Fibroblast of lung (primary cell): Measurements from ENCODE around the gene CDC26. TPM values are rescaled to one million over a fixed set of nuclear protein-coding genes. Genes with fewer than 3 reads are reported as not detected.
"Not testable (repeated sequence)": the region's sequence is repeated elsewhere in the genome, so short reads cannot be mapped to it uniquely, and the experiment has no call there.

Experiments
- DNase-seq, 2 donors: peaks; one replicate each; pipeline versions ENCODE4 v3.0.0 to v3.0.0-alpha.2; 2010; ENCODE audit warnings: low read depth in 2 of 2
- H2AFZ ChIP-seq: 2 replicates; pipeline ENCODE4 v1.5.1; 2012; ENCODE audit warnings: low read length, control low read depth, inconsistent platforms
- H3K27ac ChIP-seq: 2 replicates; pipeline ENCODE4 v1.5.1; 2011; ENCODE audit warnings: low read length, control low read depth; ENCODE audit not compliant: insufficient read depth
- H3K27me3 ChIP-seq: 2 replicates; pipeline ENCODE4 v1.5.1; 2011; ENCODE audit warnings: mild to moderate bottlenecking, low read length; ENCODE audit not compliant: control insufficient read depth, insufficient read depth
- H3K36me3 ChIP-seq: 2 replicates; pipeline ENCODE4 v1.5.1; 2011; ENCODE audit warnings: low read length; ENCODE audit not compliant: control insufficient read depth, insufficient read depth
- H3K4me1 ChIP-seq: 2 replicates; pipeline ENCODE4 v1.5.1; 2011; ENCODE audit warnings: low read length; ENCODE audit not compliant: control insufficient read depth, insufficient read depth; ENCODE audit errors: extremely low read depth
- H3K4me2 ChIP-seq: 2 replicates; pipeline ENCODE4 v1.5.1; 2011; ENCODE audit warnings: low read length, control low read depth; ENCODE audit not compliant: insufficient read depth; ENCODE audit errors: extremely low read depth
- H3K4me3 ChIP-seq, 4 experiments: fragments of 200-600 bp in 1 of 4; sonication (generic) in 1 of 4; replicated peaks in 1 of 4; 2 replicates each; pipeline ENCODE4 v1.5.1; 2011 to 2016; ENCODE audit warnings: low read length in 4 of 4, low read depth in 3 of 4, mild to moderate bottlenecking in 3 of 4, control low read depth in 2 of 4, inconsistent platforms in 1 of 4, mixed read lengths in 1 of 4; ENCODE audit not compliant: insufficient read depth in 1 of 4; ENCODE audit errors: control extremely low read depth in 1 of 4
- H3K79me2 ChIP-seq: 2 replicates; pipeline ENCODE4 v1.5.1; 2012; ENCODE audit warnings: mild to moderate bottlenecking, low read length, inconsistent platforms; ENCODE audit not compliant: control insufficient read depth, insufficient read depth
- H3K9ac ChIP-seq: 2 replicates; pipeline ENCODE4 v1.5.1; 2011; ENCODE audit warnings: mild to moderate bottlenecking, low read length, control low read depth; ENCODE audit not compliant: insufficient read depth
- H3K9me3 ChIP-seq: 2 replicates; pipeline ENCODE4 v1.5.1; 2012; ENCODE audit warnings: low read depth, low read length; ENCODE audit not compliant: control insufficient read depth, insufficient read depth
- H4K20me1 ChIP-seq: 2 replicates; pipeline ENCODE4 v1.5.1; 2011; ENCODE audit warnings: low read length; ENCODE audit not compliant: control insufficient read depth, insufficient read depth; ENCODE audit errors: extremely low read depth
- CTCF ChIP-seq, 2 donors: IDR thresholded peaks in 1 of 2; conservative IDR thresholded peaks in 1 of 2; 1 replicate in 1 of 2; 2 replicates in 1 of 2; pipeline ENCODE4 v1.5.1; 2011 to 2012; ENCODE audit warnings: low read length in 2 of 2, control low read depth in 1 of 2, inconsistent platforms in 1 of 2, low read depth in 1 of 2, mild to moderate bottlenecking in 1 of 2
- EZH2 ChIP-seq: IDR thresholded peaks from 2 replicates; pipeline ENCODE4 v1.5.1; 2012; ENCODE audit warnings: low read length, control low read depth, mild to moderate bottlenecking; ENCODE audit errors: missing control alignments
- polyA plus RNA-seq, 2 donors: library from polyadenylated mRNA; depleted of rRNA in 1 of 2; stranded (reverse) in 1 of 2; unstranded in 1 of 2; fragments of >200 nt; gene quantifications; 2 replicates each; pipeline ENCODE4 v1.2.1, GENCODE V29; 2011 to 2012; ENCODE audit warnings: missing spikeins in 1 of 2
- total RNA-seq: library from RNA; depleted of rRNA; stranded (reverse); fragments of >200 nt; gene quantifications from 2 replicates; pipeline ENCODE4 v1.2.1, GENCODE V29; 2014

CDC26 gene
- total and polyA plus RNA-seq, 2 donors (not counting 1 experiment from before 2014, with no cell fraction given), result 33.9 to 63.2 TPM

- Histone ChIP-seq H3K4me1 (no peaks in the 10 kb centered on the region), H3K4me2 (no peak overlapping the region), H3K4me3 (no peak overlapping the region), H3K36me3 (peaks cover 9% of the 10 kb centered on the region), H3K9me3 (no peaks in the 10 kb centered on the region), H2AFZ (no peak overlapping the region), H3K27me3 (no peaks in the 10 kb centered on the region), H3K27ac (no peak overlapping the region), H3K79me2 (no peaks in the 10 kb centered on the region), H3K9ac (no peak overlapping the region), H4K20me1 (no peaks in the 10 kb centered on the region)
- TF ChIP-seq EZH2, result no peak
- no peak for TF ChIP-seq CTCF (conservative IDR thresholded peaks at IDR 0.05 in 1 of 2, IDR thresholded peaks at IDR 0.05 in 1 of 2; ENCODE audit: low read depth in 1 of 2, low read length in 2 of 2)
- no peak for DNase-seq
Observed at GRCh38 chr9:113255438-113255837, 19.9 kb downstream of the CDC26 start.

GRCh38 chr9:113254991-113255390 lies 20.4 kb downstream of the CDC26 start:
- DNase-seq, result no peak
- no peak overlapping the region for H3K4me2 ChIP-seq

GRCh38 chr9:113250807-113251206 lies 24.6 kb downstream of the CDC26 start:
- Histone ChIP-seq H3K4me2 (no peak overlapping the region), H3K36me3 (no peaks in the 10 kb centered on the region), H3K27me3 (no peaks in the 10 kb centered on the region), H2AFZ (no peak overlapping the region), H3K79me2 (no peaks in the 10 kb centered on the region), H4K20me1 (no peaks in the 10 kb centered on the region), H3K9ac (no peak overlapping the region), H3K27ac (no peak overlapping the region), H3K4me3 (no peak overlapping the region), H3K9me3 (no peaks in the 10 kb centered on the region), H3K4me1 (no peaks in the 10 kb centered on the region)
- TF ChIP-seq CTCF (conservative IDR thresholded peaks at IDR 0.05 in 1 of 2, IDR thresholded peaks at IDR 0.05 in 1 of 2; ENCODE audit: low read depth in 1 of 2, low read length in 2 of 2) (no peak), EZH2 (no peak)
- DNase-seq, result no peak

More at GRCh38 chr9:113254991-113255390, 20.4 kb downstream of the CDC26 start:
- no peak overlapping the region for H3K9ac ChIP-seq
- H3K36me3 ChIP-seq, result peaks cover 5% of the 10 kb centered on the region
- H2AFZ ChIP-seq, result no peak overlapping the region
- H3K27ac ChIP-seq, result no peak overlapping the region
- no peaks in the 10 kb centered on the region for H3K27me3 ChIP-seq
- no peaks in the 10 kb centered on the region for H3K79me2 ChIP-seq
- TF ChIP-seq CTCF (conservative IDR thresholded peaks at IDR 0.05 in 1 of 2, IDR thresholded peaks at IDR 0.05 in 1 of 2; ENCODE audit: low read depth in 1 of 2, low read length in 2 of 2) (no peak), EZH2 (no peak)
- H3K9me3 ChIP-seq, result no peaks in the 10 kb centered on the region
- H4K20me1 ChIP-seq, result no peaks in the 10 kb centered on the region
- H3K4me3 ChIP-seq, result no peak overlapping the region
- H3K4me1 ChIP-seq, result no peaks in the 10 kb centered on the region

GRCh38 chr9:113249661-113250060 lies 25.7 kb downstream of the CDC26 start:
- not testable (repeated sequence) for H3K9me3 ChIP-seq, H2AFZ ChIP-seq, H3K4me3 ChIP-seq, H4K20me1 ChIP-seq, H3K27ac ChIP-seq, H3K36me3 ChIP-seq, H3K4me2 ChIP-seq, H3K27me3 ChIP-seq, H3K9ac ChIP-seq, DNase-seq, H3K4me1 ChIP-seq, H3K79me2 ChIP-seq
